HG03159 (cell line): Measurements from ENCODE around the gene NLRP14.

Experiments used
- ATAC-seq: cut with Tn5 transposase; IDR thresholded peaks from one replicate; pipeline ENCODE4 v1.9.1; 2021; ENCODE audit warnings: mild to moderate bottlenecking, moderate library complexity; ENCODE audit not compliant: unreplicated experiment

The NLRP14 gene

GRCh38 chr11:7020183-7020917 is at the start of gene NLRP14, which contains the start of gene ZNF214:
Gene NLRP14 (plus strand): TSS chr11:7020479. CDS start chr11:7038587, 18,108 bp downstream.
Gene ZNF214 (minus strand): TSS chr11:7020346. CDS start chr11:7002835, 17,511 bp downstream.
- no peak for ATAC-seq

- ATAC-seq = no peak
Observed at GRCh38 chr11:6979365-6979764, 40.9 kb upstream of the NLRP14 start.

- no peak for ATAC-seq
Observed at GRCh38 chr11:6986487-6986886, 33.8 kb upstream of the NLRP14 start.

DNA sequence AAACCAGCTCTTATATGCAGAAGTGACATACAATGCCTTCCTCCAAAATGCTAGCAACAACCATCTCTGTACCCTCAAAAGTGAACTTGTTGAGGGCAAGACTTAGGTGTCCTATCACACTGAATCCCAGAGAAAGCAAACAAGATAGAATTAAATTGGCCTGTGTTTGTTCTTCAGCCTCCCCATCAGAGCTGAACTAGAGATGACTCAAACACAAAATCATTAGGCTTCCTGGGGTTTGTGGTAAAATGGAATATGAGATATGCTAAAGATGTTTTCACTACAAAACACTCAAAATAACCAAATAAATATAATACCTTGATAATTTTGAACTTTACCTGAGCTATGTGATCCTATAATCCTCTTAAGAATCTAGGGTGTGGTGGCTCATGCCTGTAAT is 31.8 kb upstream of the NLRP14 start:
- ATAC-seq = no peak

DNA sequence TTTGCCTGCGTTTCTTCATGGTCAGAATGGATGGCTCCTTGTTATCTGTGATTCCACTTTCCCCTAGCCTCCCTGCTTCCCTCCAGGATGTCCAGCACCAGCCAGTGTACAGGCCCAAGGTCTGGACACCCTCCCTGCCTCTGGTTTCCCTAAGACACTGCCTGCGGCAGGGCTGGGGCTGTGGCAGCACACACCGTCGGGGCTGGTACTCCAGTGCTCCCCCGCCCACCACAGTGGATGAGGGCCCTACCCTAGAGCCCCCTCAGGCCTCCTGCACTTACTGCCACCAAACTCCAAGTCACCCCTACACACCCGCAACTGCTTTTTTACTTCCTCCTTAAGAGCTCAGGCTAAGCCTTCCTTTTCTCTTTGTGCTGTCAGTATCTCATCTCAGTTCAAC is 29.1 kb upstream of the NLRP14 start:
- no peak for ATAC-seq

GRCh38 chr11:6992026-6992425 is 28.3 kb upstream of the NLRP14 start:
- no peak for ATAC-seq

GRCh38 chr11:6992457-6993417 is 27.5 kb upstream of the NLRP14 start:
- ATAC-seq = no peak

DNA sequence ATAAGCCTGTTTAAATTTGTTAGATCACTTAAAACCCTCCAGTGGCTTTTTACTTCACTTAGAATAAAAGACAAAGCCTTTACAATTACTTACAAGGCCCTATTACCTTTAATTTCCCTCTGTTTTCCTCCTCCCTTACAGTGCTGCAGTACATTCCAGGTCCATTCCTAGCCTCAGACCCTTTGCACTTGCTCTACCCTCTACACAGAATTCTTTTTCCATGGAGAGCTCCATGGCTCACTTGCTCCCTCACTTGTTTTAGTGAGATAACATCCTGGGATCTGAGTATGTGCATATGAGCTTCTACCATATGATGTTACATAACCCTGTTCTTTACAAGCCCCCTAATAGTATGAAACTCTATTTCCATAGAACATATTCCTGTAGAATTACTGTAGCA is 24.6 kb upstream of the NLRP14 start:
- ATAC-seq = no peak

DNA sequence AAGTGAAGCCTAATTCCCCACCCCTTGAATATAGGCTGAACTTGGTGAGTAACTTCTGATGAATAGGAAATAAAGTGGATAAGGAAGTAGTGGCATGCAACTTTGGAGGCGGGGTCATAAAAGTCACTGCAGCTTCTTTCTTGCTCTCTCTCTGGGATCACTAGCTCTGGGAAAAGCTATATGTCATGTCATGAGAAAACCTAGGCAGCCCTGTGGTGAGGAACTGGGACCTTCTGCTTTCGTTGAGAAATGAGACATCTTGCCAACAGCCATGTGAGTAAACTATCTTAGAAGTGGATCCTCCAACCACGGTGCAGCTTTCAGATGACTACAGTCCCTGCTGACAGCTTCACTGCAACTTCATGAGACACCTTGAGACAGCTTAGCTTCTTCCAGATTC is 15.8 kb upstream of the NLRP14 start:
- ATAC-seq = no peak

DNA sequence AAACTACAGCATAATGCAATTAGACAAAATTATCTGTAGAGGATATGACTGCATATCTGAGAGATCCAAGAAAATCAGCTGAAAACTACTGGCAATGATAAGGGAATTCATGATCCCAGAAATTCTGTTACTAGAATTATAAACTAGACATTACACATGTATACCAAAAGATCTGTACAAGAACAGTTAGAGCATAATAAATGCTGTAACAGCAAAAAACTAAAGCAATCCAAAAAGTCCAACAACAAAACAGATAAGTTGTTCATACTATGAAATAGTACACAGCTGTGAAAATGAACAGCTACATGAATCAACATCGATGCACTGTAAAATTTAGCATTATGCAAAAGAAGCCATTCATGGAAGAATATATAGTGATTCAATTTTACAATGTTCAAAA is 6.2 kb upstream of the NLRP14 start:
- ATAC-seq = no peak

GRCh38 chr11:7016011-7016410 is 4.3 kb upstream of the NLRP14 start:
- ATAC-seq = no peak

DNA sequence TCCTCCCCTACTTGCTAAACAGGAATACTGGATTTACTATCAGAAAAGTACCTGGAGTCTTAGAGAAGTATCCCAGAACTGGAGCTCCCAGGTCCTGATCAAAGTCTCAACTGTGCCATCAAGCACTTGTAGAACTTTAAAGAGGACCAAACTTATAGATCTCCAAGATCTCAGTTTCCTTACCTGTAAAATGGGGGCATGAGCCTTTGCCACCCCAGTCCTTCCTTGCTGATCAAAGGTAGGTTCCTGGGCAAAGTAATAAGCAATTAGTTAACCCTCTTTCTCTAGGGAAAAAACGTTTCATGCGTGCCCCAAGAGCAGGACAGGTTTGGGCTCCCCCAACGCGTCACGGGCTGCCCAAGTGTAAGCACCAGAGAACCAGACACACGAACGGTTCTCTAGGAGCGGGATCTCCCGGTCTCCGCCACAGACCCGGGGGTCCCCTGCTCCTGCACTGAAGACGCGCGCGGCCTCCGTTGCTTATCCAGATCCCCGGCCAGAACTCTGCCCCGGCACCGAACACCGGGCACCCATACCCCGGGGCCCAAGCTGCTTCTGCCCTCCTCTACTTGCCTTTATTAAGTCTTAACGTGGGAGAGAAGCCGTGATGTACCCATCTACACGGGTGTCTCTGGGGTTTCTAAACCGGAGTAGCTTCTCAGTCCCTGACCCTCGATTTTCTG is 638 bp upstream of the NLRP14 start:
- ATAC-seq = no peak

DNA sequence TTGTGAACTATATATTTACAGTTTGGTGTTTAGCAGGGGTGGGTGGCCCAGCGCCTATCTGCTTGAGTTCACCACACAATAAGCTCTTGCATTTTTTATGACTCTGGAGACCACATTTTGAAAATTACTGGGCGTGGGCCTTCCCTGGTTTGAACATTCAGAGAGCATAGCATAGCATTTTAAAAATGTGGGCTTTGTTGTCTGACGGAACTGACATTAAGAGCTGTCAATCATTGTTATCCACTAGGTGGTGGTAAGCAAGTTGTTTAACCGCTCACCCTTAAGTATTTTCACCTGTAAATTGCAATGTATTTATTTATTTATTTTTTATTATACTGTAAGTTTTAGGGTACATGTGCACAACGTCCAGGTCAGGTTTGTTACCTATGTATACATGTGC is 1.0 kb downstream of the NLRP14 start:
- ATAC-seq = no peak

DNA sequence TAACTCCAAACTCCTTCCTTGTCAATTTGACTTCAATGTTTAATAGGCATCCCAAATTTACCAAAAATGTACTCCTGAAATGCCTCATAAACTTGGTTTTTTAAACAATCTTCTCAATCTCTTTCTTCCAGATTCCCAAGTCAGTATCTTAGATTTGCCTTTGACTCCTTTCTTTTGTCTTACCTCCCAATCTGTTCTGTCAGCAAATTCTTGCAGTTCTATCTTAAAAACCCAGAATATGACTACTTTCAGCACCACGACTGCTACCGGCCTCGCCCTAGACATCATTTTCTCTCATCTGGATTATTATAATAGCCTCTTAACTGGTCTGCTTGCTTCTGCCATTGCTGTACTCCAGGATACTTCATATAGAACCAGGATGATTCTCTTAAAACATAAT is 7.9 kb downstream of the NLRP14 start:
- ATAC-seq = no peak

DNA sequence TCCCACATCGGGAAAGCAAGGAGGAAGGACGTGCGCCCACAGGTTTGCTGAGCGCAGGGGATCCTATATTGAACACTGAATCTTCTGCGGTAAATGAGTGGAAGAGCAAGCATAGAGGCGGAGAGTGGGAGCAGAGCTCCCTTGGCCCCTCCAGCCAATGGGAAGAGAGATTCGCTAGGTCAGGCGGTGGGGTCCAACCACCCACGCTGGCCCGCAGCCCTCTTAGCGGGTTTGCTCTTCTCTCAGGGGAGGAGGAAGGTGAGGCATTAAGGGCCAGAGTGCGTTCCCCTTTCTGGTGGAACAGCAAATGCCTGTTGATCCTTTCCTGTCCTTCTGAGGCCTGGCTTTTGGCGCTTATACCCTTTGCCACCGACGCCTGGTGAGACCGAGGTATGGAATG is 10.6 kb downstream of the NLRP14 start:
- ATAC-seq = no peak

DNA sequence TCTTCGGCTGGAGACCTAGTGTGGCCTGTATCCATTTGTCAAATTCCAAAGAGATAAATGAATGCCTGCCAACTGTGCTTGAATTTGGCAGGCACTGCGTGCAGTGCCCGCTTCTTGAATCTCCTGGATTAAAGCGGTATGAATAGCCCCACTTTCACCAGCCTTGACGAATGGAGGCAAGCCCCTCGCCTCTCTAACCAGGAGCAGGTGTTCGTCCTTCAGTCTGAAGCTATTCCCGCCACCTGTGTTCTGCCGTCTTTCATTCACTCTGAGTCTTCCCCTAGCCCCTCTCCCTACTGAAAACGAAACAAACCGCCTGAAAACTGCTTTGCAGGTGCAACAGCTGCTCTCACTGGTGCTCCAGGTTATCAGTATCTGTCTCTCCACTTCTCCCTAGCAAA is 11.2 kb downstream of the NLRP14 start:
- ATAC-seq = no peak

DNA sequence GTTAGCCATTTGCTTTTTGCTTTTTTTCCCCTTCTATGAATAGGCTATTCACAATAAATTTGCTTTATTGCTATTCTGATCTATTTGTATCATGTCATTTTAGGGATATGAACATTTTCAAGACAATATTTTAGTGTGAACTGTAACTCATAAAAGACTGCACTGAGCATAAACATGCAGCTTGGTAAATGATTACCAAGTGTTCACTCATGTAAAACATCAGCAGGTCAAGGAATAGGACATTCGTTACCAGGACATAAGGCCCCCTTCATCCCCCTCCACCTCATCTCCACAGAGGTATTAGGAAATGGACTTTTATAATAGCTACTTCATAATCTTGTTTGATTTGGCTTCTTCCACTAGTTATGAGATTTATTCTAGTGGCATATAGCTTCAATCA is 12.4 kb downstream of the NLRP14 start:
- ATAC-seq = no peak

DNA sequence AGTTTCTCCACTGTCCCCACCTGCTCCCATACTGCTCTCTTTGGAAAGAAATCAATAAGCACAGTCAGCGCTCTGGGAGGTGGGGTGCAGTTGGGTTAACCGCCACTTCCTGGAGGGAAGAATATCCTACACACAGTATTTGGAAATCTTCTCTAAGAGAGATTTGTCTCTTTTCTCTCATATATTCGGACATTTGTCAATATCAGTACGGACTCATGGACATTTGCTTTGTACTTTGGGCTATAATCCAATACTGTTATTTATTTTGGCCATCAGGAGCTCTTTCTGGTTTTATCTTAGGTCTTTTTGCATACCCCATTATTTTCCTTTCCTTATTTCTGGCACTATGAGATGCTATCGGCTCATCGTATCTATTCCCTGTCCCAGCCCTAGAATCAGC is 13.7 kb downstream of the NLRP14 start:
- ATAC-seq = no peak

- ATAC-seq = no peak
Observed at GRCh38 chr11:7046474-7047175, 26.3 kb downstream of the NLRP14 start.

GRCh38 chr11:7050191-7050590 is 29.9 kb downstream of the NLRP14 start:
- ATAC-seq = no peak
